Femur (tissue), 1 donor: ENCODE results near the gene TRIM67.
A peak's percentile ranks its signal among the peaks of the same experiment; 100 is the strongest.
"Not testable (repeated sequence)": the region's sequence is repeated elsewhere in the genome, so short reads cannot be mapped to it uniquely, and the experiment has no call there.

Experiments
- DNase-seq: peaks from one replicate; pipeline ENCODE4 v3.0.0-alpha.2; 2017

The TRIM67 gene

GRCh38 chr1:231161667-231162296 is at the start of gene TRIM67:
TRIM67 (plus strand) TSS chr1:231162058; CDS start chr1:231162970, 912 bp downstream.
- DNase-seq = no peak

GRCh38 chr1:231116738-231117137 is 45.1 kb upstream of the TRIM67 start:
- DNase-seq = no peak

- no peak for DNase-seq
Observed at GRCh38 chr1:231118704-231119453, 43.0 kb upstream of the TRIM67 start.

GRCh38 chr1:231121533-231121932 is 40.3 kb upstream of the TRIM67 start:
- DNase-seq = peak; percentile 37

DNA sequence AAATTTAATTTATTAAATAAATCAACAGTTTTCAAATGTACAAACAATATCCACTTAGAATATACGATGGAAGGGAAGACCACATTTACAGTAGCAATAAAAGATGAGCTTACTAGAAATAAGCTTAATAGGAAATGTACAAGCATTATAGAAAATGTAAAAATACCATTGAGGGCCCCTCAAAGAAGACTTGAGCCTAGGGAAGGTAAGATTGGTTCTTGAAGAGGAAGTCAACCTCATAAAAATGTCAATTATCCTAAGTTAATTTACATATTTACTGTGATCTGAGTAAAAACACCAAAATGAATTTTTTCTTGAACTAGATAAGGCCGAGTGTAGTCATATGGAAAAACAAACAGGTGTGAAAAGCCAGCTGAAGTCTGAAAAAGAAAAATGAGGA is 39.7 kb upstream of the TRIM67 start:
- DNase-seq = no peak

DNA sequence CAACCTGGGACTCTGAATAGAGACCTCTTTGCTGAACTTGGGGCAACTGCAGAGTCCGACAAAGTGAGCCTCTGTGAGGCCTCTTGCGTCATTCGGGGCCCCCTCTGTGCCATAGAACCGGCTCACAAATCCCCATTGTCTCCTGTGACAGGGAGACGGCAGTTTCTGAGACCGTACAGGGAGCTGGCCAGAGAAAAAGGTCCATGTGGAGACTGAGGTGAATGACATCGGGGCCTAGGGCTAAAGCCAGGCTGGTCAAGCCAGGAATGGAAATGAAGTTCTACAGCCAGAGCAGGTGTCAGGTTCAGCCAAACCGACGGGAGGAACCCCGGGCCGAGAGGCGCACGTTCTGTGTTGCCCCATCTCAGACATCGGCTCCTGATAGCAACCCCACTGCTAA is 37.1 kb upstream of the TRIM67 start:
- DNase-seq = no peak

DNA sequence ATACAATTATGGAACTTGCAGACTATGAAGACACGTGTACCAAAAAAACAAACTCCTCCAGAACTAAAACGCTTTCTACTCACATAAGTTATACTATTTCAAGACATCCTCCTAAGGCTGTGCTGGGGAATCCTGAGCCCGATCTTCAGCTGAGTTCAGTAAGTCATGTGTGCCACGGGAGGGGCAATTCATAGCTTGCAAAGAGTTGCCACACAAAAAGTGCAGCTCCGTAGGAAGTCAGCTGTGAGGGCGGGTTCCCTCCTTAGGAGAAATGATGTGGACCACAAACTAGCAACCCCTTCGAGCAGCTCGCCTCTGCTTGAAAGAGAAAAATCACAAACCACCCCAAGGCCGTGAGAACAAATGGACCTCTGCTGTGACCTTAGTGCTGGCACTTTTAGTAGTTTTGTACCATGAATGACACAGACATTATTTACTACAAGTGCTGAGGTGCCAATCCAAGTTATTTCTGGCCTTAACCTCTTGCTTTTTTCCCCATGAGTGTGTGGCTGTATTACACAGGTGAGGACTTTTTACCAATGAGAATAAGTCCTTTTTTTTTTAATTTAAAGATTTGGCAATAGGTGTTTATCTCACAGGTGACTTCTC is 35.8 kb upstream of the TRIM67 start:
- no peak for DNase-seq

DNA sequence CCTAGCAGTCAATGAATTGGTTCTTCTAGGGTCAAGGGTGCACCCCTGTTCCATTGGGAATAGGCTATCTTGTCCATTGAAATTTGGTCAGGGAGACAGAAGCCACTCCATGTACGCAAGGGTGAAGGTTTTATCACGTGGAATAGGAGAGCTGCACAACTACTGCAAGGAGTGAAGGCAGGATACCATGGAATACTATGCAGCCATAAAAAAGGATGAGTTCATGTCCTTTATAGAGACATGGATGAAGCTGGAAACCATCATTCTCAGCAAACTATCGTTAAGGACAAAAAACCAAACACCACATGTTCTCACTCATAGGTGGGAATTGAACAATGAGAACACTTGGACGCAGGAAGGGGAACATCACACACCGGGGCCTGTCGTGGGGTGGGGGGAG is 34.8 kb upstream of the TRIM67 start:
- DNase-seq = not testable (repeated sequence)

DNA sequence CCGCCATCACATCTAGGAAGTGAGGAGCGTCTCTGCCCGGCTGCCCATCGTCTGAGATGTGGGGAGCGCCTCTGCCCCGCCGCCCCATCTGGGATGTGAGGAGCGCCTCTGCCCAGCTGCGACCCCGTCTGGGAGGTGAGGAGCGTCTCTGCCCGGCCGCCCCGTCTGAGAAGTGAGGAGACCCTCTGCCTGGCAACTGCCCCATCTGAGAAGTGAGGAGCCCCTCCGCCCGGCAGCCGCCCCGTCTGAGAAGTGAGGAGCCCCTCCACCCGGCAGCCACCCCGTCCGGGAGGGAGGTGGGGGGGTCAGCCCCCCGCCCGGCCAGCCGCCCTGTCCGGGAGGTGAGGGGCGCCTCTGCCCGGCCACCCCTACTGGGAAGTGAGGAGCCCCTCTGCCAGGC is 33.4 kb upstream of the TRIM67 start:
- not testable (repeated sequence) for DNase-seq

- no peak for DNase-seq
Observed at GRCh38 chr1:231130544-231130943, 31.3 kb upstream of the TRIM67 start.

GRCh38 chr1:231132591-231132990 is 29.3 kb upstream of the TRIM67 start:
- not testable (repeated sequence) for DNase-seq

DNA sequence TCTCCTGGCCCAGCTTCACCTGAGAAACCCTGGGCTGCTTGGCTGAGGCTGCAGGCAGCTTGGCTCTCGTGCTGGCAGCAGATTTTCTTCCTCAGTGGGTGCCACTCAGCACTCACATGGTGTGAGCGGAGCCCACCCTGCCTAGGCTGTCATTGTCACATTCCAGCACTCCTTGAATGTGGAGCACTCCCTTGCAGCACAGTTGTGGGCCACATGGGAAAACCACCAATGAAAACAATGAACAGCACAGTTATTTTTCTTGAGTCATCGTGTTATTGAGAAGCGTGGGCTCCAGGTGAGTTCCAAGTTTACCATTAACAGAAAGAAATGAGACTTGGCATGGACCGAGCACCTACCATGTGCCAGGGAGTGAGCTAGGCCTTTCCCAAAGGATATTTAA is 27.2 kb upstream of the TRIM67 start:
- DNase-seq = no peak

DNA sequence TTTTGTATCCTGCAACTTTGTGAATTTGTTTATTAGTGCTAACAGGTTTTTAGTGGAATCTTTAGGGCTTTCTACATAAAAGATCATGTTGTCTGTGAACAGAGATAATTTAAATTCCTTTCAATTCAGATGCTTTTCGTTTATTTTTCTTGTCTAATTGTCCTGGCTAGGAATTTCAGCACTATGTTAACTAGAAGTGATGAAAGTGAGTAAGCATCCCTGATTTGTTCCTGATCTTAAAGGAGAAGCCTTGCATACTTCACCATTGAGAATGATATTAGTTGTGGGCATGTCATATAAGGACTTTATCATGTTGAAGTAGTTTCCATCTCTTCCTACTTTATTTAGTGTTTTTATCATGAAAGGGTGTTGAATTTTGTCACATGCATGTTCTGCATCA is 23.6 kb upstream of the TRIM67 start:
- DNase-seq = no peak

GRCh38 chr1:231139125-231139649 is 22.7 kb upstream of the TRIM67 start:
- peak; percentile 42 for DNase-seq

DNA sequence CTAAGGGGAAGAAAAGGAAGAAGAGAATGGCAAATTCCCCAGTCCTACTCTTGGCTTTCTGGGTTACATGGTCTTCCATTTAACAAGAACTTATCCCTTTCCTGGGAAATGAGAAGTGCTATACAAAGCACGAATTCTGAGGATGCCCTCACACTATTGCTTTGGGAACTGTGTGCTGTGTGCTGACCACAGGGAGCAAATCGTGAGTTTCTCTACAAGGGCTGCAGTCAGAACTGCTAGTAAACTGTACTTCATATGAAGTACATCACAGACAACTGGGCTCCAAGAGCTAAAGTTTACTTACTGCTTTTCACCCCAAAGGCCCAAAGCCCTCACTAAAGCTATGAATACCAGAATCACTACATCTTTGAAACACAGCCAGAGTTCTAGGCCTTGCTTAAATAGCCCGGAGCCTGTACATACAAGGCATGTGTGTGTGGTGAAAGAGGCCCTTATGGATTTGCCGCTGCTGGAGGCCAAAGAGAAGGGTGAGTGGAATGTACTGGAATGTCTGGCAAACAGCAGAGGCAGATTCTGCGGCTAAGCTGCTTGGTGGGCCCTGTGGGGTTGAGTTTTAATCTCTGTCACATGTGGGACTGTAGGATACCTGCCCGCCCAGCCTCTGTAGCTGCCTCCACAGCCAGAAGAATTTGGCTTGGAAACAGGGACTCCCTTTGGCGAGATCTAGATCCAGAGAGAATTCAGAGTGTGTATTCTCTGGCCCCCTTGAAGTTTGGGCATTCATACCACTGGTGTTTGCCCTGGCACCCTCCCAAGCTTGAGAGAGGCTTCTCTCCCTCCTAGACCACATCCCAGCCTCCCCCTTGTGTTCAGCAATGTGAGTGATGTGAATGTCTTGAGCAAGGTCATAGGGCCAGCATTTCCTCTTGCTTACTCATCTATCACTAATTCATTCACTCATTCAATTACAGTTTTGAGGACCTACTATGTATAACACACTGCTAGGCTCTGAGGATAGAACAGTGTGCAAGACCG is 21.9 kb upstream of the TRIM67 start:
- DNase-seq = peak; percentile 71

DNA sequence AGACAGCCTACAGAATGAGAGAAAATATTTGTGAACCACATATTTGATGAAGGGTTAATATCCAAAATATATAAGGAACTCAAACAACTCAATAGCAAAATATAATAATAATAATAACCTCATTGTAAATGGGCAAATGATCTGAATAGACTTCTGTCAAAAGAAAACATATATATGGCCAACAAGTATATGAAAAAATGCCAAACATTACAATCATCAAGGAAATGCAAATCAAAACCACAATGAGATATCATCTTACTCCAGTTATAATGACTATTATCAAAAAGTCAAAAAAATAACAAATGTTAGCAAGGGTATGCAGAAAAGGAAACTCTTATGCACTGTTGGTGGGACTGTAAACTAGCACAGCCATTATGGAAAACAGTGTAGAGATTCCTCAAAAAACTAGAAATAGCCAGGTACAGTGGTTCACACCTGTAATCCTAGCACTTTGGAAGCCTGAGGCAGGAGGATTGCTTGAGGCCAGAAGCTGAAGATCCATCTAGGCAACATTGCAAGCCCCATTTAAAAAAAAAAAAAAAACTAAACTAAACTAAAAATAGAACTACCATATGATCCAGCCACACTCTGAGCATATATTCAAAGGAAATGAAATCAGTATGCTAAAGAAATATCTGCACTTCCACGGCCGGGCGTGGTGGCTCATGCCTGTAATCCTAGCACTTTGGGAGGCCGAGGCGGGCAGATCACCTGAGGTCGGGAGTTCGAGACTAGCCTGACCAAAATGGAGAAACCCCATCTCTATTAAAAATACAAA is 17.3 kb upstream of the TRIM67 start:
- no peak for DNase-seq

GRCh38 chr1:231147896-231148295 is 14.0 kb upstream of the TRIM67 start:
- DNase-seq = no peak

- no peak for DNase-seq
Observed at GRCh38 chr1:231151811-231152210, 10.0 kb upstream of the TRIM67 start.

DNA sequence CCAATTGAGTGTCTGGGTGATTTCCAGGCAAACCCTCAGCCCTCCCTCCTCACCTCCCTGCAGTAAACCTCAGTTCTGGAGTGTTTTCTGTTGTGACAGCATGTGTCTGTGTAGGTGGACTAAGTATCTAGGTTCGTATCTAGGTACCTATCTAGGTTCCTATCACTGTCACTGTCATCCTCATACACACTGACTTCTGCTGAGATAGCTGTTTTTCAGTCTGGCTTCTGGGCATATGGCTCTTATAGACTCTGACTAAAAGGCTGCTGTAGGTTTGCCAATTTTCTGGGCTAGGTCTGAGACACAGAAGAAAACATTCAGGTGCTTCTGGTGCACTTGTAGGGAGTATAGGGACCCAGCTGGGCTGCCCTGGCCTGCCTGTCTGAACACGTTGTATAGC is 8.1 kb upstream of the TRIM67 start:
- no peak for DNase-seq

- no peak for DNase-seq
Observed at GRCh38 chr1:231155808-231156207, 6.0 kb upstream of the TRIM67 start.

- no peak for DNase-seq
Observed at GRCh38 chr1:231157311-231157710, 4.5 kb upstream of the TRIM67 start.

GRCh38 chr1:231158141-231158540 is 3.7 kb upstream of the TRIM67 start:
- DNase-seq = not testable (repeated sequence)
